NB4 (cell line): ENCODE results near the gene FAM3D.

Experiments used
- POLR2A ChIP-seq: IDR thresholded peaks from 2 replicates; pipeline ENCODE4 v1.6.1; 2011; ENCODE audit warnings: mild to moderate bottlenecking; ENCODE audit not compliant: insufficient read length; ENCODE audit errors: extremely low read depth
- TF ChIP-seq, protein P1 (sequence below): IDR thresholded peaks from one replicate; pipeline ENCODE4 v1.5.1; 2012; ENCODE audit warnings: low read depth, low read length

DNA sequence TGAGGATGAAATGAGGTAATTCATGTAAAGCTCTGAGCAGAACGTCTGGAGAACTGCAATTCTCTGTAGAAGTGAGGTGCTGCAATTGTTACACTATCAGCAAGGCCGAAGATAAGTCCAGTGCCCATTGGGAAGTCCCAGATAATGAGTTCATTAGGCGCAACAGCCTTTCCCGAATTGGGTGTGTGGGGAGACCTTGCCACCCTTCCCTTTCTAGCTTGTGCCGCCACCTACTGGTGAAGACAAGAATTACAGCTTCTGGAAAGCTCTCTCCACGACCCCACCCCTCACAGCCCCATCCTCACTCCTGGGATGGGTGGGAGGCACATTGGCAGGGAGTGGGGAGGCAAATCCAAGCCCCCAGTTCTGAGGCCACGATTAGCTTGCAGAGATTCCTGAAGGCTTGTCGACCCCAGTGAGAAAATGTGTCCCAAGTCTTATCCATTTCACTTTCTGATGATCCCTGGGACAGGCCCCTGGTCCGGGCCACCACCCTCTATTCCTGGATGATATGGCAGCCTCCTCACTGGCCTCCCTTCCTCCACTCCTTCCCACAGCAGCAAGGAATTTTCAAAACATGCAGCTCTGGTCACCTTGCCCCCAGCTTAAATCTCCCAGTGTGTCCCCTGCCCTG is 36.4 kb downstream of the FAM3D start:
- TF ChIP-seq, protein P1, sequence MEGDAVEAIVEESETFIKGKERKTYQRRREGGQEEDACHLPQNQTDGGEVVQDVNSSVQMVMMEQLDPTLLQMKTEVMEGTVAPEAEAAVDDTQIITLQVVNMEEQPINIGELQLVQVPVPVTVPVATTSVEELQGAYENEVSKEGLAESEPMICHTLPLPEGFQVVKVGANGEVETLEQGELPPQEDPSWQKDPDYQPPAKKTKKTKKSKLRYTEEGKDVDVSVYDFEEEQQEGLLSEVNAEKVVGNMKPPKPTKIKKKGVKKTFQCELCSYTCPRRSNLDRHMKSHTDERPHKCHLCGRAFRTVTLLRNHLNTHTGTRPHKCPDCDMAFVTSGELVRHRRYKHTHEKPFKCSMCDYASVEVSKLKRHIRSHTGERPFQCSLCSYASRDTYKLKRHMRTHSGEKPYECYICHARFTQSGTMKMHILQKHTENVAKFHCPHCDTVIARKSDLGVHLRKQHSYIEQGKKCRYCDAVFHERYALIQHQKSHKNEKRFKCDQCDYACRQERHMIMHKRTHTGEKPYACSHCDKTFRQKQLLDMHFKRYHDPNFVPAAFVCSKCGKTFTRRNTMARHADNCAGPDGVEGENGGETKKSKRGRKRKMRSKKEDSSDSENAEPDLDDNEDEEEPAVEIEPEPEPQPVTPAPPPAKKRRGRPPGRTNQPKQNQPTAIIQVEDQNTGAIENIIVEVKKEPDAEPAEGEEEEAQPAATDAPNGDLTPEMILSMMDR: peak; percentile 73
- TF ChIP-seq POLR2A: no peak
